Right ventricle myocardium superior (tissue), 1 donor: Measurements from ENCODE around the gene TMEM250. TPM values are rescaled to one million over a fixed set of nuclear protein-coding genes. Genes with fewer than 3 reads are reported as not detected.
A peak's percentile ranks its signal among the peaks of the same experiment; 100 is the strongest.

Source experiments
- ATAC-seq: fragments of 200-7000 bp; cut with Tn5 transposase; one replicate; pipeline ENCODE4 v1.9.1; 2020; ENCODE audit warnings: mild to moderate bottlenecking; ENCODE audit not compliant: poor library complexity
- DNase-seq: peaks from one replicate; pipeline ENCODE4 v3.0.0-alpha.2; 2020
- intact Hi-C: fragments of 100-400 bp; cut with DNase I; formaldehyde crosslinking; loops from one replicate; pipeline ENCODE4 v1.11.2; 2022
- total RNA-seq: library from RNA; stranded (reverse); fragmentation: NEBNext Ultra II Directional; extraction: Animal tissue kit (Norgen Biotek cat#: 25700); gene quantifications from one replicate; pipeline ENCODE4 v1.2.1, GENCODE V29; 2021
- donor health status: DM: no; HTN: yes; CAD: no; lungs with severe emphysema.

TMEM250 gene
- total RNA-seq, 1 donor from 2014 or later: 16.4 TPM

GRCh38 chr9:136089697-136090045 lies 29.0 kb downstream of the TMEM250 start:
- intact Hi-C loops: loop anchor here (5.0 kb wide), 1 partner anchor 33 kb away; no protein-coding TSS in a partner anchor
- no peak for DNase-seq
- no peak for ATAC-seq

DNA sequence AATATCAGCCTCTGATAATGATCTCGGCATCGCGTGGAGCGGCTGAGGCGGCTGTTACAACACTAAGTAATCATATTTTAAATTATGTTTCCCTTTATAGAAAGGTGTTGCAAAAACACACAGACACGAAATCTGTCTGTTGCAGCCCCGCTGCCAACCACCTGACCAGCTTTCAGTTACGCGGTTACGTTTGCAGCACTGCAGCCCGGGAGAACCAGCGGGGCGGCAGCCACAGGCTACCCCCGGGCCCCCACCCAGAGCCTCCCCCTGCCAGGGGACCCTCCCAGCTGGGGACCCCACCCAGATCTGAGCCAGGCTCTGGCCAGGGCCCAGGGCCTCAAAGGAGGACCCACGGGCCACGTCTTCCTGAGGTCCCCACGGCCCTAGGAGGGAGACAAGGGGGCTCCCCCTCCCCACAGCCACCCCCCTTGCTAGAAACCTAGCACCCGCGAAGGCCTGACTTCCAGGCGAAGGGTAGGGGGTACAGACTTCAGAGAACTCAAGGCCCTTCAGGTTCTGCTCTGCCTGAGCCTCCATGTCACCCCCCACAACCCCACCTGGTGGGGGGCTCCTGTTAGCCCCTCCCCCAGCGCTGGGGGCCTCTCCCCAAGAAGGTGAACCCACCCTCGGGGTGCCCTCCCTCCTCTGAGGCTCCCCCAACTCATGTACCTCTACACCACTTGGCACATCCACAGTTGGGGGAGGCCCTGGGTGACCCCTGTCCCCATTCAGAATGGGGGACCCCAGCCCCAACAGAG lies 29.6 kb downstream of the TMEM250 start:
- DNase-seq (peak; percentile 49), ATAC-seq (no peak)
- intact Hi-C loops: loop anchor here (5.0 kb wide), 1 partner anchor 33 kb away; no protein-coding TSS in a partner anchor

GRCh38 chr9:136088481-136088938 lies 30.2 kb downstream of the TMEM250 start:
- DNase-seq (peak; percentile 35), ATAC-seq (no peak)
- intact Hi-C loops: loop anchor here (5.0 kb wide), 1 partner anchor 34 kb away; no protein-coding TSS in a partner anchor

DNA sequence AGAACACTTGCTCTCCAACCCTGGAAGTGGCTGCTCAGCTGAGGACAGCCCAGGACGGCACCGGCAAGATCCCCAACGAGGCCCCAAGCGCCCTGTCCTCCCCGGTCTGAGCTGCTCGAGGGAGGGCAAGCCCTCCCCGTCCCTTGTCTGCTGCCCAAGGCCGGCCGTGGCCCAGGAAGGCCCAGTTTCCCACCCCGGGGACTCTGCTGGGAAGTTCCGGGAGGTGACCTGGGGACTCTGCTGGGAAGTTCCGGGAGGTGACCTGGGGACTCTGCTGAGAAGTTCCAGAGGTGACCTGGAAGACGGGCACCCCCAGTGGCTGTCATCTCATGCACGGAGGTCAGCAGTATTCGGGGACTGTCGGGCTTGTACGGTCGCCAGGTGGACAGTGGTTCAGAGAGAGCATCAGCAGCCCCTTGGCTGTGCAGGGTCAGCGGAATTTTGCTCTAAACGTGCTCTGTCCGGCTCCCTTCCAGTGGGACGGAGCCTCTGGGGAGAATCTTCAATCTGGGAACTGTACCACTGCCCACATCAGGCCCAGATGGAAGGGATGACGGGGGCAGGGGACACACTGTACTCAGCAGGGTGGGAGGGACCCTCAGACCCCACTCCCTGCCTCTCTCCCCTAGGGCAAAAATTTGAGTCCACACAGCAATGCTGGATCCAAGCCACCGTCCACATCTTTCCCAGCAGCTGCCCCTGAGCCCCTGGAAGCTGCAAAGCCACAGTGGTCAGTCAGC lies 30.8 kb downstream of the TMEM250 start:
- ATAC-seq (peak; percentile 1), DNase-seq (peak; percentile 41)
- intact Hi-C loops: loop anchor here (5.0 kb wide), 1 partner anchor 34 kb away; no protein-coding TSS in a partner anchor

DNA sequence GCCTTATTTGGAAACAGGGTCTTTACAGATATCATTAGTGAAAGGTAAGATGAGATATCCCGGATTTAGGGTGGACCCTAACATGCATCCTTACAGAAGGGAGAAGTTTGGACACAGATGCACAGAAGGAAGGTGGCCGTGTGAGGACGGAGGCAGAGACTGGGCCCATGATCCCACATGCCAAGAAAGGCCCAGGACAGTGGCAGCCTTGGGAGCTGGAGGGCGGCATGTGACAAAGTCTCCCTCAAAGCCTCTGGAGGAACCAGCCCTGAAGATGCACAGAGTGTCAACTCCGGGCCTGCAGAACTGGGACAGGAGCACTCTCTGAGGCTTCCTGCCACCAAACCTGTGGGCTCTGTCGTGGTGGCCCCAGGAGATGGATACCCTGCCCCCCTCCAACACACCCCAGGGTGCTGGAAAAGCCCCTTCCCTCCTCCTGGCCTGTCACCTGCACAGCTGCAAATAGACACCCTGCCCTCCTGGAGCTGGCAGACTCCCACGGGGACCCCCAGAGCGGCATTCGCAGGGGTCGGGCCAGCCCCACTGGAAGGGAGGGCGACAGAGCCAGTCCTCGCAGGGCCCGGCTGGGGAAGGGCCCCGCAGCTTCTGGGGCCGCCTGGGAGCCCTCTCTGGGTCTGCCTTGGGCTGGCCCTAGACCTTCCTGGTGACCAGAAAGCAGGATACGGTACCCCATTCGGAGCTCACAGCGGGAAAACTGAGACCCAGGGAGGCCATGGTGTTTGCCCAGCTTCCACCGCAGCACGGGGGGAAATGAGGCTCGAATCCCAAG lies 31.5 kb downstream of the TMEM250 start:
- intact Hi-C loops: loop anchor here (5.0 kb wide), 1 partner anchor 35 kb away; no protein-coding TSS in a partner anchor
- DNase-seq: no peak
- no peak for ATAC-seq

DNA sequence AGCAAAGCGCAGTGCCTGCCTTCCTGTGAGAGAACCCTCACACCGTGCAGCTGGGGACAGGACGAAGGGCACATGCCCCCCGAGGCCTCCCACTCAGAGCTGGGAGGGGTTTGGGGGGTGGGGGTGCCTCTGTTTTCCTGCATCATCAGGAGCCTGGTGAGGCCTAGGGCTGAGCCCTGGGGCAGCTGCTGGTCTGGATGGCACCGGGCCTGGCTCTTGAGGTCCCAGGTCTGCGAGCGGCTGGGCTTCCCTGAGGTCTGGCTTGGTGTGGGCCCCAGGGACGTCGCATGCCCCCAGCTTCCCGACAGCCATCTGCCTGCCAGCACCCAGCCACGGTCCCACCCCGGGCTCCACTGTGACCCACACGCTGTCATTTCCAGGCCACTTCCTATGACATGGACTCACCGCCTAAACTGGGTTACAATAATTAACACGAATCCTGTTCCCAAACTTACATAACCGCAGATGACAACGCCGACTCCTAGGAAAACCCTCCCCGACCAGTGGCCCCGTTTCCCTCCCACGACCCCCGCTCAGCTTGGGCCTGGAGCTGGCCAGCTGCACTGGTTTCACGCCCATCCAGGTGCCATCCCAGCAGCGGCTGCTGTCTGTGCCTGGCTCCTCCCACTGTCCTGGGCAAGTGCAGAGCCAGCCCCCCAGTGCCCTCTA lies 32.3 kb downstream of the TMEM250 start:
- DNase-seq: peak; percentile 53
- intact Hi-C loops: loop anchor here (5.0 kb wide), 1 partner anchor 36 kb away; no protein-coding TSS in a partner anchor
- peak; percentile 19 for ATAC-seq

GRCh38 chr9:136085815-136086212 lies 32.9 kb downstream of the TMEM250 start:
- peak; percentile 80 for ATAC-seq
- peak; percentile 84 for DNase-seq
- intact Hi-C loops: loop anchor here (5.0 kb wide), 1 partner anchor 36 kb away; no protein-coding TSS in a partner anchor

DNA sequence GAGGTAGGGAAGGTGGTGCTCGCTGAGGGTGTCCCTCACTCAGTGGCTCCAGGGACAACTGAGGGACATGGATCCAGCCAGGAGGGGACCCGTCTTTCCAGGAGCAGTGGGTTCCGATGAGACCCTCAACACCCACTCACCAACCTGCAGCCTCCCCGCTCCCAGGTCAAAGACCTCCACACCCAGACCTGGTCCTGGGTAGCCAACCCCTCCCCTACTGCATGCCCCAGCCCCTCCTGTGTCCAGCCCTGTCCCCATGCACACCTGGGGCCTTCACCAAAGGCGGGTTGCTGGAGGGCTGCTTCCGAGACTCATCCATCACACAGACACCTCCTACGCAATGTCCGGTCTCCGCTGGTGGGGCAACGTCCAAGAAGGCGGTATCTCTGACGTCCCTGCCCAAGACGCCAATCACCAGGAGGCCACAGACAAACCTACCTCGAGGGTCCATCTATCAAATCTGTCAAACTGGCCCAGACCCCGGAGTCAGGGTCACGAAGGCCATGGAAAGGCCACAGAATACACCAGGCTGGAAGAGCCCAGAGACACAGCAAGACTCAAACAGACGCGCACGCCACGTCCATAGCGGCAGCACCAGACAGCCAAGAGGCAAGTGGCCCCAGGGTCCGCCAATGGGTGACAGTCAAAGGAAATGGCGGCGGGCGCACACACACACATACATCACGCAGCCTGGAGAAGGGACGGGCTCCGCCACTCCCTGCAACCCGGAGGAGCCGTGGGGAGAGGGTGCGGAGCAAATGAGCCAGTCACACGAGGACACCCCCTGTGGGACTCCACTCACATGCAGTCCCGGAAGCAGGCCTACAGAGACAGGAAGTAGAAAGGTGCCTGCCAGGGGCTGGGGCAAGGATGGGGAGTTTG lies 34.4 kb downstream of the TMEM250 start:
- intact Hi-C loops: no loop called here
- peak; percentile 35 for DNase-seq

GRCh38 chr9:136083558-136084062 lies 35.1 kb downstream of the TMEM250 start:
- intact Hi-C loops: no loop called here
- ATAC-seq: no peak
- peak; percentile 37 for DNase-seq

More for the DNA sequence above, 34.4 kb downstream of the TMEM250 start:
- no peak for ATAC-seq

GRCh38 chr9:136082496-136083361 lies 35.9 kb downstream of the TMEM250 start:
- ATAC-seq (no peak), DNase-seq (peak; percentile 49)
- intact Hi-C loops: no loop called here

GRCh38 chr9:136081826-136082495 lies 36.7 kb downstream of the TMEM250 start:
- DNase-seq (no peak), ATAC-seq (no peak)
- intact Hi-C loops: no loop called here

DNA sequence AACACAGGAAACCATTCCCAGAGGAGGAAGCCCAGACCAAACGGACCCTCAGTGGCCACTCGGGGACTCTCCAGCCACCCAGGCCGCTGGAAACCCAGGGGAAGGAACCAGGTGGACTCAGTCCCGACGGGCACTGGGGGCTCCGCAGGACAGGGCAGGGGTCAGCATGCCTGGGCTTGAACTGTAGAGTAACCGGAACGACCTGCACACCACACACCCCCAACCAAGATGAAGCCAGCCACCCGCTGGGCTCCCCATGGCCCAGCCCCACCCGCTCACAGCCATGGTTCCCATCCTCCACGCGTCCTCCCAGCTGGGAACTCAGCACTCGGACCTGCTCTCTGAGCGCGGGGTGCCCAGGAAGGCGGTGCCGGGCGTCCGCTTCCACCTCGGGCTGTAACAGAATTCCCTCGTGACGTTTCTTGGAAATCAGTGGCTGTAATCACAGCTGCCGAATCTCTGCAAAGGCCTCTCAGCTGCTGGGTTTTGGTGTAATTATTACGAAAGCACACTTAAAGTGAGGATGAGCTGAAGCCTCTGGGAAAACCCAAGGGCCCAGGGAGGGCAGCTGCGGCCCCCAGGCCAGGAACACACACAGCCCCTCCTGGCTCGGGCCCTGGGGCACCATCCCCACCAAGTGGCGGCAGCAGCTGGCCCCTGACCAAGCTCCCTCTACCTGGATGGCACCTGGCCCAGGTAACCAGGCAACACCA lies 37.4 kb downstream of the TMEM250 start:
- intact Hi-C loops: no loop called here
- DNase-seq (peak; percentile 63), ATAC-seq (peak; percentile 1)

GRCh38 chr9:136080716-136081112 lies 38.0 kb downstream of the TMEM250 start:
- intact Hi-C loops: no loop called here
- ATAC-seq: no peak
- peak; percentile 36 for DNase-seq

- peak; percentile 45 for DNase-seq
- ATAC-seq: peak; percentile 14
- intact Hi-C loops: no loop called here
These were observed 38.8 kb downstream of the TMEM250 start for GRCh38 chr9:136079916-136080246.

DNA sequence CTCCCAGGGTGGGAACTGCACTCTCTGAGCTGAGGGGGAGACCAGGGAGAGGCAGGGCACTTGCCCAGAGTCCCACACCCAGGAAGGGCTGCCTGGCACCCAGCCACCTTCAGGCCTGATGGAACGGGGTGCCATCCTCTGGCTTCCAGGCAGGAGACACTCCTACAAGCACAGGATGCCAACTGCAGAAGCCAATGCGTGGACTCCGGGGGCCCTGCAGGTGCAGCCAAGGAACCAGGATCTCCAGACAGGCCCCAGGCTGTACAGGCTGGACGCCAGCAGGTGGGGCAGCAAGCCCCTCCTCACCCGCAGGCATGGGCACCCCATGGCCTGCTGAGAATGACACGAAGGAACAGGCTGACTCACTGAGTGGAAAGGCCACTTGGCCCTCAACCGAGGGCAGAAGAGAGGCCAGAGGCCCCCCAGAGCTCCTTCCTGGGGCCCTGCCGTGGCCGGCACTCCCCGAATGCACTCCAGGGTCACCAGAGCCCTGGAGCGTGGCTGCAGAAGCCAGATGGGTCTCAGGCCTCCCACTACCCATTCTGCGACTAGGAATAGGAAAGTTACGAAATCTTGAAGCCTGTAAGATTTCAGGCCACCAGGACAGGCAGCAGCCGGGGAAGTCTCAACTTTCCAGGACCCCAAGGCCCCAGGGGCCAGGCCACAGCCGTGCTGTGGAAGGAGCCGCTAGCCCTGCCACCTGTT lies 39.3 kb downstream of the TMEM250 start:
- intact Hi-C loops: no loop called here
- ATAC-seq (peak; percentile 24), DNase-seq (peak; percentile 47)
